SIG-M5 (cell line): ENCODE measurements around the gene ABCC3.

ENCODE experiments used
- DNase-seq: peaks from one replicate; lab custom pipeline; 2025; lab: John Stamatoyannopoulos, UW

Gene ABCC3

GRCh38 chr17:50737118-50737698, 102.5 kb downstream of the ABCC3 start:
- no peak for DNase-seq

GRCh38 chr17:50739098-50739497, 104.4 kb downstream of the ABCC3 start:
- DNase-seq: no peak
